Upper lobe of left lung (tissue), 4 donors: Measurements from ENCODE around the gene KCNJ10.

Experiments
- CTCF ChIP-seq, 6 experiments: fragments of 450-650 bp in 4 of 6; fragments of 200-600 bp in 2 of 6; sonication (generic) in 2 of 6; IDR thresholded peaks; one replicate each; pipeline ENCODE4 v1.5.1; 2016 to 2019; ENCODE audit warnings: antibody characterized with exemption in 6 of 6
- EP300 ChIP-seq, 4 donors: sonication (generic); formaldehyde crosslinking; IDR thresholded peaks; one replicate each; pipeline ENCODE4 v1.5.1; 2017; ENCODE audit warnings: antibody characterized with exemption in 4 of 4, control low read depth in 2 of 4
- POLR2A ChIP-seq, 4 donors: fragments of 450-650 bp; IDR thresholded peaks; one replicate each; pipeline ENCODE4 v1.5.1; 2016 to 2017; ENCODE audit warnings: antibody characterized with exemption in 4 of 4, mild to moderate bottlenecking in 2 of 4
- POLR2AphosphoS5 ChIP-seq, 2 donors: sonication (generic); formaldehyde crosslinking; IDR thresholded peaks; one replicate each; pipeline ENCODE4 v1.5.1; 2017; ENCODE audit warnings: antibody characterized with exemption in 2 of 2

- TF ChIP-seq EP300 (IDR thresholded peaks at IDR 0.05) (no peak), POLR2A (IDR thresholded peaks at IDR 0.05) (no peak), CTCF (IDR thresholded peaks at IDR 0.05) (no peak), POLR2AphosphoS5 (IDR thresholded peaks at IDR 0.05) (no peak)
Measured at GRCh38 chr1:160018900-160019299, 51.1 kb downstream of the KCNJ10 start.
